Endothelial cell of coronary artery (primary cell): ENCODE data around the gene ZCCHC4. TPM values are rescaled to one million over a fixed set of nuclear protein-coding genes. Genes with fewer than 3 reads are reported as not detected.

Source experiments
- total RNA-seq: library from RNA; depleted of rRNA; stranded (reverse); fragments of >200 nt; gene quantifications from 2 replicates; pipeline ENCODE4 v1.2.3, GENCODE V29; 2014

ZCCHC4 gene
- total RNA-seq, result 6.2 and 7.8 TPM in 2 replicates

GRCh38 chr4:25312496-25313200 lies at the start of gene ZCCHC4:
Gene ZCCHC4 (plus strand): TSS chr4:25312774. CDS start chr4:25312810, 36 bp downstream.

GRCh38 chr4:25376754-25377571 lies 64.4 kb downstream of the ZCCHC4 start, which contains the start of gene ANAPC4:
Gene ANAPC4 (plus strand): TSS chr4:25377263. CDS start chr4:25377428, 165 bp downstream.

Other genes starting within 250 kb of the ZCCHC4 start
- gene SEPSECS, start 152.3 kb upstream of the ZCCHC4 start, total RNA-seq, result 5.2 and 5.8 TPM in 2 replicates
- gene PI4K2B, start 78.7 kb upstream of the ZCCHC4 start, total RNA-seq, result 16.1 and 20.7 TPM in 2 replicates
- 17.6 and 19.3 TPM in 2 replicates for gene ANAPC4, start 64.5 kb downstream of the ZCCHC4 start, total RNA-seq